Panc1 (cell line): ENCODE measurements around the gene CDH12. TPM values are rescaled to one million over a fixed set of nuclear protein-coding genes. Genes with fewer than 3 reads are reported as not detected.

Experiments used
- ATAC-seq: fragments of 200-7000 bp; cut with Tn5 transposase; 2 replicates; pipeline ENCODE4 v1.9.1; 2020; ENCODE audit warnings: mild to moderate bottlenecking, moderate library complexity
- BruUV-seq: library from RNA; stranded (reverse); fragments of 400-500 nt; replicated peaks from 2 replicates; lab custom pipeline; 2021; lab: Mats Ljungman, UMichigan
- CTCF ChIA-PET: fragments of 300-600 bp; sonication (Branson Sonifier 250); formaldehyde crosslinking; loops from one replicate; lab custom pipeline; 2022; ENCODE audit warnings: antibody characterized with exemption; lab: Charles Lee
- POLR2A ChIA-PET: fragments of 300-600 bp; sonication (Branson Sonifier 250); formaldehyde crosslinking; loops from one replicate; lab custom pipeline; 2022; ENCODE audit warnings: antibody characterized with exemption; lab: Charles Lee
- DNase-seq: peaks from one replicate; pipeline ENCODE4 v3.0.0-alpha.2; 2010; ENCODE audit warnings: low read depth, low spot score
- H3K27ac ChIP-seq: 2 replicates; pipeline ENCODE4 v1.5.1; 2011; ENCODE audit warnings: mild to moderate bottlenecking, low read length, inconsistent platforms
- H3K27me3 ChIP-seq: fragments of 200-500 bp; sonication (Bioruptor generic); 2 replicates; pipeline ENCODE4 v1.6.0; 2014; ENCODE audit warnings: low read length, inconsistent platforms; ENCODE audit not compliant: control insufficient read depth, insufficient read depth
- H3K36me3 ChIP-seq: fragments of 200-500 bp; sonication (Bioruptor generic); 2 replicates; pipeline ENCODE4 v1.5.1; 2014; ENCODE audit warnings: inconsistent platforms, mild to moderate bottlenecking, low read length, moderate library complexity; ENCODE audit not compliant: control insufficient read depth, insufficient read depth
- H3K4me1 ChIP-seq: 2 replicates; pipeline ENCODE4 v1.5.1; 2011; ENCODE audit warnings: inconsistent platforms, mild to moderate bottlenecking, low read length, moderate library complexity; ENCODE audit not compliant: control insufficient read depth, insufficient read depth
- H3K4me3 ChIP-seq, 2 experiments: 2 replicates each; pipeline ENCODE4 v1.5.1; 2011 to 2012; ENCODE audit warnings: low read depth in 2 of 2, low read length in 2 of 2, mild to moderate bottlenecking in 2 of 2, inconsistent platforms in 1 of 2, moderate library complexity in 1 of 2
- H3K9me3 ChIP-seq: fragments of 200-500 bp; sonication (Bioruptor generic); 2 replicates; pipeline ENCODE4 v1.5.1; 2014; ENCODE audit warnings: low read depth, mild to moderate bottlenecking, inconsistent platforms, low read length, moderate library complexity; ENCODE audit not compliant: control insufficient read depth, insufficient read depth
- CTCF ChIP-seq: fragments of 450-650 bp; IDR thresholded peaks from 2 replicates; pipeline ENCODE4 v1.5.1; 2017; ENCODE audit warnings: mild to moderate bottlenecking
- POLR2AphosphoS5 ChIP-seq: IDR thresholded peaks from 2 replicates; pipeline ENCODE4 v1.6.1; 2012; ENCODE audit warnings: mild to moderate bottlenecking, low read depth, low read length, moderate library complexity
- REST ChIP-seq, 2 experiments: IDR thresholded peaks; 2 replicates each; pipeline ENCODE4 v1.6.1; 2011 to 2012; ENCODE audit warnings: low read depth in 2 of 2, control low read depth in 1 of 2, low read length in 1 of 2, mild to moderate bottlenecking in 1 of 2, moderate library complexity in 1 of 2; ENCODE audit not compliant: insufficient read depth in 1 of 2
- SIN3A ChIP-seq: IDR thresholded peaks from 2 replicates; pipeline ENCODE4 v1.6.1; 2012; ENCODE audit warnings: low read depth, mild to moderate bottlenecking, low read length, moderate library complexity, borderline replicate concordance; ENCODE audit not compliant: insufficient read depth
- TCF7L2 ChIP-seq: IDR thresholded peaks from 2 replicates; pipeline ENCODE4 v1.6.1; 2011; ENCODE audit warnings: mild to moderate bottlenecking, low read depth, low read length, inconsistent platforms
- in situ Hi-C: cut with HindIII; loops from 2 replicates; pipeline ENCODE4 v1.10.0; 2016; ENCODE audit warnings: low sequenced_read_pairs, low pct_unique_long_range_greater_than_20kb
- intact Hi-C: fragments of 100-400 bp; cut with micrococcal nuclease; formaldehyde crosslinking; loops from one replicate; pipeline ENCODE4 v1.10.0; 2022; ENCODE audit not compliant: unreplicated experiment
- total RNA-seq: library from RNA; stranded (reverse); gene quantifications from one replicate; pipeline ENCODE4 v1.2.1, GENCODE V29; 2021; ENCODE audit not compliant: unreplicated experiment

The CDH12 gene
- total RNA-seq, 1 experiment from 2014 or later: not detected

- no peaks in the 10 kb centered on the region for H3K27me3 ChIP-seq
- CTCF ChIA-PET: no interaction called here
- POLR2A ChIA-PET: no interaction called here
- H3K36me3 ChIP-seq: no peaks in the 10 kb centered on the region
- H3K4me1 ChIP-seq: no peaks in the 10 kb centered on the region
- no TSS peak for BruUV-seq
- intact Hi-C loops (no loop called here), in situ Hi-C loops (no loop called here)
- ATAC-seq (no peak), DNase-seq (no peak)
- H3K27ac ChIP-seq: no peak overlapping the region
- H3K4me3 ChIP-seq: no peak overlapping the region
- TF ChIP-seq TCF7L2: no peak
- no peak for TF ChIP-seq POLR2AphosphoS5
- no peak for TF ChIP-seq CTCF
- TF ChIP-seq SIN3A: no peak
- TF ChIP-seq REST (IDR thresholded peaks at IDR 0.05; ENCODE audit: insufficient read depth in 1 of 2, low read depth in 2 of 2, low read length in 1 of 2): no peak
- H3K9me3 ChIP-seq: no peaks in the 10 kb centered on the region
Observed at GRCh38 chr5:22505891-22506290, 347.3 kb downstream of the CDH12 start.

GRCh38 chr5:22504411-22504810 is 348.7 kb downstream of the CDH12 start:
- in situ Hi-C loops (no loop called here), intact Hi-C loops (no loop called here)
- Histone ChIP-seq H3K9me3 (no peaks in the 10 kb centered on the region), H3K4me3 (no peak overlapping the region), H3K4me1 (no peaks in the 10 kb centered on the region), H3K27me3 (no peaks in the 10 kb centered on the region), H3K27ac (no peak overlapping the region), H3K36me3 (no peaks in the 10 kb centered on the region)
- CTCF ChIA-PET: no interaction called here
- TF ChIP-seq CTCF (no peak), TCF7L2 (no peak), SIN3A (no peak), REST (IDR thresholded peaks at IDR 0.05; ENCODE audit: insufficient read depth in 1 of 2, low read depth in 2 of 2, low read length in 1 of 2) (no peak), POLR2AphosphoS5 (no peak)
- BruUV-seq: no TSS peak
- POLR2A ChIA-PET: no interaction called here
- DNase-seq: no peak
- no peak for ATAC-seq
